Uterus (tissue), 2 donors: ENCODE data around the gene SNU13.

Experiments
- CTCF ChIP-seq, 4 experiments: fragments of 200-600 bp in 2 of 4; fragments of 450-650 bp in 2 of 4; sonication (generic) in 2 of 4; IDR thresholded peaks; one replicate each; pipeline ENCODE4 v1.5.1; 2016 to 2019; ENCODE audit warnings: antibody characterized with exemption in 4 of 4, mild to moderate bottlenecking in 2 of 4, moderate library complexity in 1 of 4
- POLR2A ChIP-seq, 2 donors: fragments of 450-650 bp; IDR thresholded peaks; one replicate each; pipeline ENCODE4 v1.6.1; 2016; ENCODE audit warnings: antibody characterized with exemption in 2 of 2, mild to moderate bottlenecking in 1 of 2, moderate library complexity in 1 of 2

- TF ChIP-seq CTCF (IDR thresholded peaks at IDR 0.05) (no peak), POLR2A (IDR thresholded peaks at IDR 0.05) (no peak)
Measured at GRCh38 chr22:41684194-41684593, 4.5 kb downstream of the SNU13 start.
